Activated gamma-delta T cell treated with anti-CD3 and anti-CD28 coated beads, Interleukin-2, amount 50 U/mL, for 16 hours (primary cell): ENCODE data around the gene AGBL1.

Experiments
- DNase-seq: peaks from one replicate; pipeline ENCODE4 v3.0.0-alpha.2; 2020; ENCODE audit warnings: low read depth

The AGBL1 gene

DNA sequence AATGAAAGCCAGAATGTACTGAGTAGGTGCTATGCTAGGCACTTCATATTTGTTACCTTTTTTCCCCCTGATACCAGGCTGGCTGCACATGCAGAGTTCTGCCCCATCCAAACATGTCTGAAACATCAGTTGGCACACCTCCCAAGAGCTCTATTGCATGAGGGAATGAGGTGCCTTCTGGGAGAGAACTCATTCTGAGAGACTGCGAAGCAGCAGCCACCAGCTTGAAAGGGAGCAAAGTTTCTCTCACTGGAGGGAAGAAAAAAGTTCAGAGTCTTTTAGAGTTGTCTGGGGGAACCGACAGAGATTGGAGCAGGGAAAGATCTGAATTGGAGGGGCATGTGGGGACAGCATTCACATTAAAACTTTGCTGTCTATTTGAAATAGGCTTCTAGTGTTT is 84.1 kb downstream of the AGBL1 start:
- no peak for DNase-seq

DNA sequence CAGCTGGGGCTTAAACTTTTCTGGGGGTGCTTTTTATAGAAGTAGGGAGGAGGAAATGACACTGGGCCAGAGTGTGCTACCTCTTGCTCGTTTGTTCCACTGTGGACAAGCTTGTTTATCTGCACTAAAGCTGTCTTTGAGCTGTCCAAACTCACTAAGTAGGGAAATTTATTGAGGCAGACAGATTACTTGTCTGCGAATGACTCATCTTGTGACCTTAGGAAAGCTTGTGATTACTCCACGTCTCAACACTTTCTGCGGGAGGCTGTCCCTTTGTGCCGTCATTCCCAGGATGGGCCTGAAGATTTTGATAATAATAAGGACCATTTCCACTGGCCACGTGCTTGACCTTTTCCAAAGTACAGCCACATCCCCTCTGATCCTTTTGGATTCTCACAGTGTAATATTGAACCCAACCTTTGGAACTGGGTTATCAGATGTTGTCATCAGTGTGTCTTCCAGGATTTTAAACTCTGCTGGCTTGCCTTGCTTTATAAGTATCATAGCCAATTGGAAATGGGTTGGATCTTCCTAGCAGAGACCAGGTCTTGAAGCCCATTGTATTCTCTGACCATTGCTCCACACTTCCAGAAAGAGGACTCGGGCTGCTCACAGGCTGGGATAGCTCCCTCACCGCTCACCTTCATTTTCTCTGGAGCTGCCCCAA is 84.7 kb downstream of the AGBL1 start:
- no peak for DNase-seq

DNA sequence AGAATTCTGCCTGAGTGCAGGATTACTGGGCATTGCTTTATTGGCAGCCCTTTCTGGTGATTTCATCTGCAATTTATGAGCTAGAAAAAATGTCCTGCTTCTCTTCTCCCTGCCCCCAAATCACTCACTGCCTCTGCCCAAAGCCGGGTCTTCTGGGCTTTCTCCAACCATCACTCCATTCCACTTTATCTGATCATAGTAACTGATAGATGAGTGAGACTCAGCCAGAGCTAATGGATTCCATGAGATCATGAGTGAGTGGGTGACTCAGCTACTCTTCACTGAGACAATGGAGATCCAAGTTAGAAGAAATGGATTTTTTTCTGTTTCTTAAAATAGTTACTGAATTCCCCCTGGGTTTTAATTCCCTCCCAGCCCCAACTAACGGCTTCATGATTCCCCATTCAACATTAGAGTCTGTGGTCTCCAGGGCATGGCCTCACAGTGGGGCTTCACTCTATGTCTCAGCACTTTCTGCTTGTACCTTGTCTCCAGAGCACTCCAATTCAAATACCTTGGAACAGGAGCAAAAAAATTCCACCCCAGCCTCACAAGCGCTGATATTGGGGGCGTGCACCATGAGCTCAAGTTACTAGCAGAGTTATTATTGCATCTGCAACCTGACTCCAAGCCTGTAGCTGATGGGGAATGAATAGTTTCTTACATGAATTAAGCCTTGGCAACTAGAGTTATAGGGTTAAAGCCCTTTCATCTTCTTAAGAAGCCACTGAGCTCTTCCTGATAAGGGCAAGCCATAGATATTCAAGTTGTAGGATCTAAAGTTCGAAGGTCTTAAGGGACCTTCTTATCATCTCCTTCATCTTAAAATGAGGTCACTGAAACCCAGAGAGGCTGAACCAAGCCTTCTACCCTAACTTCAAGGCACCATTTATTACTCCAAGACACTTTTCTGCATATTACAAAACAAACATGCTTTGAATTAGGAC is 85.9 kb downstream of the AGBL1 start:
- DNase-seq, result no peak

DNA sequence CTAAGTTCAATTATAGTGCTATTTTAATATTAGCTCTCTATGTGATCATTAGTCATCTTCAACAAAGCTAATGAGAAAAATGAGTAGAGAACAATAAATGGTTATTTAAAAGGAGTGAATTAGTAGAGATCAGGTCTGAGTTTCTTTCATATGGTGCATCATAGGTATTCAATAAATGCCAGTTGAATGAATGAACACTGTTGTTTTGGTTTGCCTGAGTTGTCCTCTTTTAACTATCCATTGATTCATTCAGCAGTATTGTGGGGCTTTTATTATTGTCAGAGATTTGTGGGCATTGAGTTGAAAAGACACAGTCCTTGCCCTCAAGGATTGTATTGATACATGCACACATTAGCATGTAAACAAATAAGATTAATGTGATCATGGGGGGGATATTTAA is 88.2 kb downstream of the AGBL1 start:
- no peak for DNase-seq

DNA sequence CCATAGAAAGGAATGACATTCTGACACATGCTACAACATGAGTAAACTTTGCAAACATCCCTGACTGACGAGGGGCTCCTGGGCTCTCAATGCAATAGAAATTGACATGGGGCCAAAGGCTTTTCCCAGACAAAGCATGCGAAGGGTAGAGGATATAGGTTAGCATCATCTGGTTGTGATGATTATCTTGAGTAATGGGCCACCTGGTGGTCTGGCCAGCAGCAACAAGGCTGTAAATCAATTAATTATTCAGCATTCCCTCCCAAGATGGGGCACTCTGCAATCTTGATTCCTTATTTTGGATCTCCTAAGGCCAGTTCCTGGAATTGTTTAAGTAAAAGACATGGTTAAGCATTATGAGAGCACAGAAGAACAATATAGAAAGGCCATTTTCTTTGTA is 99.2 kb downstream of the AGBL1 start:
- DNase-seq, result no peak

DNA sequence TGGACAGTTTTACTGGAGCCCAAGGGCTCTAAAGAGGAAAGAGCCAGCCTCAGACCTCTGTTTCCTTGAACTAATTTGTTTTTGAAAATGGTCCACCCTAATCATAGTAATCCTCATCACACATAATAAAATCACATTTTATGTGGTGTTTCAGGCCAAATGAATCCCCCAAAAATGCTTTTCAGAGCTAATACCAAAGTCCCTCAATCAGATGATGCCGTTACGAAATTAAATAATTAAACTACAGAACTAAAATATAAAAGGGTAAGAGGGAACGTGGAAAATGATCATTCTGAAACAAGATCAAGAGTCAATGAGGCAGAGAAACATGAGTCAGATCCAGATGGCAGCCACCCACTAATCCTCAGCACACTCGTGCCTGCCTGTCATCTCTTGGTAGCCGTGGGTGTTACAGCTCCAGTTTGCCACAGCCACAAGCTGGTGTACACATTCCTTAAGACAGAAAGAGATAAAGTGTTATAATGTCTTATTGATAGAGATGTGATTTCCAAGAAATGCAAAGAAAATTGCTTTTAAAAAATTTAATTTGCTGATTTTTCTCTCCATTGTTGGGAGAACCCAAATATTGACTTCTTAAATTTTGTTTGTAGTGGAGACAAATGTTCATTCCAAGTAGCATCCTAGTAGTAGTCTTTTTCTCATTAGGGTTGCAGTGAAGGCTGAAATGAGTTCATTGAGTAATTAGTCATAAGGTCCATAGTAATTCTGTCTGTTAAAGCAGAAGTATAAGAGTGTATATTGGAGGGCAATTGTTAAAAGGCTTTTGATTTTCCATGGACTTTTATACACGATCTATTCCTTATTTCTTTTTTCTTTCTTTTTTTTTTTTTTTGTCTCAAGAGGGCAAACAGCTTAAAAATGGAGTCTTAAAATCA is 104.2 kb downstream of the AGBL1 start:
- no peak for DNase-seq

DNA sequence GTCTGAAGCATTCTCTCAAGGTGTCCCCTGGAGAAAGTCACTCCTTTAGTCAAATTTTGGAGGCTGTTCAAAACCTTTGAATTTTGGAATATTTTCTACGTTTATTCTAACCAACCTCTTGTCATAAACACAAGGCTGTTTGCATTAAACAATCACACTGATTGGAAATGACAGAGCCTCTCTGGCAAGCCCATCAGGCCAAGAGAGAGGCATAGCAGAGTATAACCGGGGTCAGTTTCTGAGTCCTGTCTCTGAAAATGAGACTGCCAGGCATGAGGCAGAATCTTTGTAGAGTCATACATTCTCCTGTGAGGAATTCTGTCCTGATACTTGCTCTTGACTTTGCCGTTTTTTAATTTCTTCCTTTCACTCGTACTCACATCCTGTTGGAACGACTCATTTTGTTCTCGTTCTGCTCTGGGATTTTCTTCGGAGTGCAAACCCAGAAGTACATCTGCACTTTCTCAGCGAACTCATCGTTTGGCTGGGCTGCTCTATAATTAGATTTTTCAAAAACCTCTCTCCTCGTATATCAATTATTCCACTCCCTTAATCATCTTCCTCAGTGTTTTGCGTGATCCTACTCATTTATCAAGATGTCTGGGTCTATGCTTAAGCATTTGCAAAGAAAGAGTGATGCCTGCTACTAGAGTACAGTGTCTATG is 114.2 kb downstream of the AGBL1 start:
- no peak for DNase-seq

DNA sequence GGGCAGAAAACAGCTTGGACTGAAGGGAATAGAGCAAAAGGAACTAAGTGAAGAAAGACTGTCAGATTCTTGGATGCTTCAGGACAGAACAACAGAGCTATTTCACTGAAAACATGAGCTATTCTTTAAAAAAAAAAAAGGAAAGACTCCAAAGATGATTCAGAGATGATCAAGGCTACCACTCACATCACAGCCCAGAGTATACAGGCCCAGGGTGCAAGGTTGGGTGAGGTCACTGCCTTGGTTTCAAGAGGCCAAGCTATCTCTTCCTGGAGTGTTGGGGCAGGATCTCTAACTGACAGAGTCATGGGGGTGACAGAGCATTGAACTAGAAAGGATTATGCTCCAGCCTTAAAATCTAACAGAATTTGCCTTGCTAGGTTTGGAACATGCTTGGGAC is 118.1 kb downstream of the AGBL1 start:
- no peak for DNase-seq

DNA sequence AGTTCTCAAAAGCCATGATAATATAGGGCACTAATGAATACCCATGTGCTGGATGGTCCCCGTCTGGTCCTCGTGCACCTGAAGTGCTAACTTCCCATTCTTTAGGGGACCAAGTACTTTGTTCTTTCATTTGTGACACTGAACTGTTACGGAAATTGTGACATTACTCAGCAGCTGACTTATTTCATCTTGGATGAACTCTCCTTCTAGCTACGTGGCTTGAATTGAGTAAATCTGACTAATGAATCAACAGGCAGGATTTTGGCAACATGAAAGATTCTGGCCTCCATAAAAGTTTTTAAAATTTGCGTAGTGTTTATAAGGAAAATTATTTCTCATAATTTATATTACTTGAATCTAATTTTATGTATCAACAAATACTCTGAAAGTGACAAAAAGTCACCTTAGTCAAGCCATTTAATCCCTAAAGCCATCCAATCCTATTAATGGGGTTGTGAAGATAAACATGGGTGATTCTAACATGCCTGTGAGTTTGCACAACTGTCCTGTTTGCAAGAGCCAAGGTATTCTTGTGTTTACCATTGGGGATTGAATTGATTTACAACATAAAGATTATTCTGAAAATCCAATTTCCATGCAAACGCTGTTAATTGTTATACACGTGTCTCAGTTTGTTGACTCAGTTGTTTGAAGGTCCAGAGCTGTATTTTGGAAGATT is 119.9 kb downstream of the AGBL1 start:
- no peak for DNase-seq

DNA sequence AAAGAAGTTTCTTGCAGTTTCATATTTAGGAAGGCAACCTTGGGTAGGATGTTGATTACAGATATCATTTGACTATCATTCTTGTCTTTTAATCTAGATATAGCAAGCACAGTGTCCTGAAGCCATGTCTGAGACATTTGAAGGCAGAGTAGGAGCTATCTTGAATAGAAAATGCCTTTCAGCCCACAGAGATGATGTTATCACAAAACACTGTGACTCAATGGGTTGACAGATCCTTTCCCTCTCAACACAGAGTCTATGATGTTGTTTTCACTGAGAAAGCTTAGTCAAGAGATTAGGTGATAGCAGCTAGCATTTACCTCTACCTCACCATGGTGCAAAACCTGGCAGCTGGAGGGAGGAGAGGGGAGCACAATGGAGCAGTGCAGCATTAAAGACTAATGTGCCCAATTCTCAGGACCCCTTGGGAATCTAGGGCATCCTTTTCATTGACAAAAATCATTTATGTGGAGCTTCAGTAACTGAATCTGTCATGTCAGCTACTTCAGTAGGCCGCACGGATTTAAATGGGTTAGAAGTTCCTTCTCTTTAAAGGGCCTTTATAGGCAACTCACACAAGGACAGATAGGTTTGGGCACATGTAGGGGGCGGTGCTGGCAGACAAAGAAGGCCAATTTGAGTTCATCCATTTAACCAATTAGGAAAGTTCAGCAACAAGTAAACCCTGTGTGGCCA is 121.8 kb downstream of the AGBL1 start:
- no peak for DNase-seq

DNA sequence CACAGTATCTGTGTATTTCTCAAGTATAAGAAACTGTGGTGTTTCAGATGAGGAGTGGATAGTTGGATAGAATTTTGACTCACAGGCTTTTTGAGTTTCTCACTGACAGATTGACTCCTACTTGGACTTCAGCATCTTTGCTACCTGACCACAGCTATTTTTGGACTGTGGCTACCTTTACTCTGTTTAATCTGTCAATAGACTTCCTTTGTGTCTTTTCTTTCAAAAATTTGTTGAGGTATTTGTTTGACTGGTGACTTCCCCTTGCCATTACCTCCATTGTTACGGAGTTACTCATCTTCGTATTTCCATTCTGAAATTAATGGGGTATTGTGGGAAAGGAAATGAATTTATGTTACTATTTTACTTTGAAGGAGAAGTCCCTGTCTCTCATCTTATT is 123.8 kb downstream of the AGBL1 start:
- DNase-seq, result no peak

DNA sequence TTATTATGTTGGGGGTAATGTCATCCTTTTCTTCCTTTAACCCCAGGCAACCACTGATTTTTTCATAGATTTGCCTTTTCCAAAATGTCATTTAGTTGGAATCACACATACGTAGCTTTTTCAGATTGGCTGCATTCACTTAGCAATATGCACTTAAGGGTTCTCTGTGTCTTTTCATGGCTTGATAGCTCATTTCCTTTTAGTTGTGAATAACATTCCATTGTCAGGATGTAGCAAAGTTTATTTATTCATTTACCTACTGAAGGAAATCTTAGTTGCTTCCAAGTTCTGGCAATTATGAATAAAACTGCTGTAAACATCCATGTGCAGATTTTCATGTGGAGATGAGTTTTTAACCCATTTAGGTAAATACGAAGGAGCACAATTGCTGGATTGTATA is 125.4 kb downstream of the AGBL1 start:
- no peak for DNase-seq

DNA sequence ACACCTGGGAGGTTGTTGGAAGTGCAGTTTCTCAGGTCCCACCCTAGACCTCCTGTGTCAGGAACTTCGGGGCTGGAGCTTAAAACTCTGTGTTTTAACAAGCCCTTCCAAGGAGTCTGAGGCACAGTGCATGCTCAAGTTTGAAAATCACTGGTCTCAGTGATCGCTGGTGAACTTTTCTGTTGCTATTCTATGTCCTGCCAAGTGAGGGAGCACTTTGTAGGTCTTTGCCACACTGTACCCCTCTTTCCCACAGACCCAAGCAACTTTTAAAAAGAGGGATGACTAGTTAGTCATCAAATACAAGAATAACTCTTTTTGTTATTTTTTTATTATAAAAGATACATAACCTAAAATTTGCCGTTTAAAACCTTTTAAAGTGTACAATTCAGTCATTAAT is 133.7 kb downstream of the AGBL1 start:
- DNase-seq, result no peak

DNA sequence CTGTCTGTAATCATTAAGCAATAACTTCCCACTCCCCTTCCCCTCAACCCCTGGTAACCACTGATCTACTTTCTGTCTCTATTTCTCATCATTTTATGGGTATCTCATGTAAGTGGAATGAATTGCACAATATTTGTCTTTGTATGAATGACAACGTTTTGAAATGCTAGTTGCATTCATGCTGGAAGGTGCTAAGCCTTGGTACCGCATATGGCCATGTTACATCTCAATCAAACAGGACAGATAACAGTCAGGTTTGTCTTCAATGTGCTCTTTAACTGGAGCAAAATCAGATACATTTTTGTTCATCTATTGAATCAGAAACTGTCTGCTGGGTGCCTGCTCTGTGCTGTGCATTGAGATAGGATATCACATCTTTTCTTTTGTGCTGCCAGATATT is 134.2 kb downstream of the AGBL1 start:
- no peak for DNase-seq

DNA sequence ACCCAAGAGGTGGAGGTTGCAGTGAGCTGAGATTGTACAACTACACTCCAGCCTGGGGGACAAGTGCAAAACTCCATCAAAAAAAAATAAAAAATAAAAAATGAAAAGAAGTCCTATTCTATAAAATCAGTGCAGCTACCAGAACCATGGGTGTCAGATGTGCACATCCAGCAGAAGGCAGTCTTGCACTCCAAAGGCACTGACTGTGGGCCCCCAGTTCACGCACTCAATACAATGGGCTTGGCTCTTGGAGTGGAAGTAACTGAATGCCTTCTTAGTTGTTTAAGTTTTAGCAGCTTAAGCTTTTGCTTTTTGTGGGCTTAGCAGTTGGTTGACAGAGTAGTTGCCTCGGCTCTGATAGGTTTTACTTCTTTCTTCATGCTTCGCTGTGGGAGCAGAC is 141.4 kb downstream of the AGBL1 start:
- DNase-seq, result no peak

DNA sequence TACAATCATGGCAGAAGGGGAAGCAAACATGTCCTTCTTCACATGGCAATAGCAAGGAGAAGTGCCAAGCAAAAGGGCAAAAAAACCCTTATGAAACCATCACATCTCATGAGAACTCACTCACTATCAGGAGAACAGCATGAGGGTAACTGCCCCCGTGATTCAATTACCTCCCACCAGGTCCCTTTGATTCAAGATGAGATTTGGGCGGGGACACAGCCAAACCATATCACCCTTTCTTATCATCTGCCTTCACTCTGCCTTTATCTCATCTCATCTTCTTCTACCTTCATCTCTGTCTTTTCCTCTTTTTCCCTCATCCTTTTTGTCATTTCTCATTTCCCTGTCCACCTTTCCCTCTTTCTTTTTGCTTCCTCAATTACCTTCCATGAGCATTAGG is 149.6 kb downstream of the AGBL1 start:
- no peak for DNase-seq

DNA sequence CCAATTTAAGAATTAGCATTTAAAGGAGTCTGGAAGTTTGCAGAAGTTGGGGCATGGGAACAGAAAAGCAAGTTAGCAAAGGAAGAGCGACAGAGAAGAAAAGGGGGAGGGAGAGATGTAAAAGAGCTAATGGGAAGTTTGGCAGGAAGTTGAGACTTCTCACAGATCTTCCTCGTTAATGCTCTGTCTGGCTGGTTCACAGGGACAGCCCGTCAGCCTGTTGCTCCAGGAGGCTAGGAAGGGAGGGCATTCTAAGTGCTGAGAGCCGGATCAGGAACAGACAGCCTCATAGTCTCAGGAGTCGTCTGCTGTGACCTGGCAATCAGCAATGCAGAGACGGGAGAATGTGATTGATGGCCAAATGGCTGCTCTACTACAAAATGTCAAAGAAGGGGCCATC is 150.3 kb downstream of the AGBL1 start:
- no peak for DNase-seq

DNA sequence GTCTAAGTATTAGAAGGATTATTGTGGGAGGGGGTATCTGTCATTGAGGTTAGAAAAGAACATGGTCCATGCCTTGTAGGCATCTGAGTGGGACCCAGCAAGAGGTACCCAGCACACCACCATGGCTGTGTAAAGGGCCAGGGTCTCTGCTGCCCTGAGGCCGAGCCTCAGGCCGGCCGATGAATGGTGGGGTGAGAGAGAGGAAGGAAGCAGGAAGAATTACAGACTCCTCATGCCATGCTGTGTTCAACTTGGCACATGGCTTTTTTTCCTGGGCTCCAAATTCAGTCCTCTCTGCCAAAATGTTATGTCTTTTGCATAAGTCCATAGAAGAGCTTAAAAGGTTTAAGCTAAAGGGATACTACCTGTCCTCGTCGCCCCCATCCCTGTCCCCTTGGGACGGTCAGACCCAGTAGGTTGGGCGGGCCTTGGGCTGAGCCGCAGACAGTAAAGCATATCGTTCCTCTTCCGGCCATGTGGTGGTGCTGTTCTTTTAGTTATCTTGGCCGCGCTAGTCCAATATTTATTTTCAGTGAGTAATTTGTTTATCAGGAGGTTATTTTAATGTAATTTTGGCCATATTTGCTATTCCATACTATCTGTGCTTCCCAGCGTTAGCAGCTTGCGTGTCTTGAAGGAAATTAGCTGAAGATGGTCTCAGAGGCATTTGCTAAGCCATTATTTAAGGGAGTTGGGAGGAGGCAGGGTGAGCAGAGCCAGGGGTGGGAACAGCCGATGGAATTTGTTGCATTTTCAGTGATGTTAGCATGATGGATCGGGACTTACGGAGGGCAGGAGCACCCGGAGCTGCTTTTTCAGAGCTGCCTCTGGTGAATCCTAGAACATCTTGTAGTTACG is 152.4 kb downstream of the AGBL1 start:
- no peak for DNase-seq

DNA sequence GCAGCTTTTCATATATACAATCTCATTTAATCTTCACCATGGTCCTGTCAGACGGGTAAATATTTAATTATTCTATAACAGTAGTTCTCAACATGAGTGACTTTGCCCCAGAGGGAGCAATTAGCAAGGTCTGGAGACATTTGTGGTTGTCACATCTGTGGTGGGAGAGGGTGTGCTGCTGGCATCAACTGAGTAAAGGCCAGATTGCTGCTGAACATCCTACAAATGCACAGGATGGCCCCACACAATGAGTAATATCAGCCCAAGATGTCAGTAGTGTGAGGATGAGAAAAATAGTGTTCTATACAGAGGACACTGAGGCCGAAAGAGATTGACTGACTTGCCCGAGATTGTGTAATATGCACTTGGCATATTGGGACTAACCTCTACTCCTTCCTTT is 156.0 kb downstream of the AGBL1 start:
- DNase-seq, result no peak
